H1 (cell line): ENCODE data around the gene LAMA3. TPM values are rescaled to one million over a fixed set of nuclear protein-coding genes. Genes with fewer than 3 reads are reported as not detected.

ENCODE experiments used
- CTCF ChIA-PET: fragments of 300-600 bp; sonication (Branson Sonifier 250); formaldehyde crosslinking; loops from one replicate; lab custom pipeline; 2021; ENCODE audit not compliant: partially characterized antibody; lab: Charles Lee
- POLR2A ChIA-PET: fragments of 300-600 bp; sonication (Branson Sonifier 250); formaldehyde crosslinking; loops from one replicate; lab custom pipeline; 2021; ENCODE audit warnings: inconsistent platforms; ENCODE audit not compliant: partially characterized antibody; lab: Charles Lee
- DNase-seq, 2 experiments: peaks; one replicate each; pipeline versions ENCODE4 v3.0.0 to v3.0.0-alpha.2; 2010 to 2022; ENCODE audit warnings: low spot score in 2 of 2, low read depth in 1 of 2, mixed read lengths in 1 of 2
- FAIRE-seq: peaks from 2 replicates; lab custom pipeline; 2011; peaks lifted over from hg19 to GRCh38; lab: Jason Lieb, UNC
- H2AFZ ChIP-seq: 2 replicates; pipeline ENCODE4 v1.8.1; 2012; ENCODE audit warnings: low read length, inconsistent platforms
- H2AK5ac ChIP-seq: 2 replicates; pipeline ENCODE4 v1.6.1; 2013; ENCODE audit warnings: low read depth, low read length
- H2BK120ac ChIP-seq: replicated peaks from 2 replicates; pipeline ENCODE3; 2013; ENCODE audit warnings: low read depth, low read length, inconsistent platforms
- H2BK12ac ChIP-seq: 2 replicates; pipeline ENCODE4 v1.6.1; 2013; ENCODE audit warnings: low read depth, low read length
- H2BK15ac ChIP-seq: 2 replicates; pipeline ENCODE4 v1.6.1; 2013; ENCODE audit warnings: low read length
- H2BK20ac ChIP-seq: 2 replicates; pipeline ENCODE4 v1.6.1; 2013; ENCODE audit warnings: low read length
- H2BK5ac ChIP-seq: 2 replicates; pipeline ENCODE4 v1.6.1; 2013; ENCODE audit warnings: low read depth, low read length
- H3K14ac ChIP-seq: 2 replicates; pipeline ENCODE4 v1.6.1; 2013; ENCODE audit warnings: inconsistent platforms; ENCODE audit not compliant: insufficient read length
- H3K18ac ChIP-seq: 2 replicates; pipeline ENCODE4 v1.6.1; 2013; ENCODE audit warnings: low read length; ENCODE audit errors: extremely low read depth
- H3K23ac ChIP-seq: 2 replicates; pipeline ENCODE4 v1.6.1; 2013; ENCODE audit warnings: inconsistent platforms; ENCODE audit not compliant: insufficient read length
- H3K23me2 ChIP-seq: 2 replicates; pipeline ENCODE4 v1.6.1; 2013; ENCODE audit warnings: low read depth, low read length
- H3K27ac ChIP-seq: 2 replicates; pipeline ENCODE4 v1.6.1; 2011; ENCODE audit warnings: low read depth, low read length, inconsistent platforms
- H3K27me3 ChIP-seq, 4 experiments: replicated peaks in 1 of 4; 1 replicate in 1 of 4; 2 replicates in 3 of 4; pipeline versions ENCODE4 v1.6.1 to v1.8.1; 2011 to 2013; ENCODE audit warnings: low read length in 3 of 4, mild to moderate bottlenecking in 3 of 4, inconsistent platforms in 2 of 4, mixed read lengths in 2 of 4, moderate library complexity in 1 of 4; ENCODE audit not compliant: control insufficient read depth in 3 of 4, insufficient read depth in 3 of 4; ENCODE audit errors: extremely low read depth in 1 of 4
- H3K36me3 ChIP-seq, 4 experiments: 2 replicates each; pipeline versions ENCODE4 v1.6.1 to v1.8.1; 2011 to 2013; ENCODE audit warnings: mild to moderate bottlenecking in 4 of 4, low read length in 3 of 4, moderate library complexity in 2 of 4, control low read depth in 1 of 4, inconsistent platforms in 1 of 4; ENCODE audit not compliant: insufficient read depth in 4 of 4, control insufficient read depth in 2 of 4
- H3K4ac ChIP-seq: replicated peaks from 2 replicates; pipeline ENCODE3; 2013; ENCODE audit warnings: low read length, low read depth, mixed read lengths, inconsistent platforms; ENCODE audit not compliant: insufficient read length
- H3K4me1 ChIP-seq, 4 experiments: replicated peaks in 1 of 4; 1 replicate in 1 of 4; 2 replicates in 3 of 4; pipeline versions ENCODE4 v1.6.1 to v1.8.1; 2011 to 2013; ENCODE audit warnings: low read length in 3 of 4, inconsistent platforms in 2 of 4, mixed read lengths in 1 of 4; ENCODE audit not compliant: insufficient read depth in 4 of 4, control insufficient read depth in 3 of 4
- H3K4me2 ChIP-seq, 2 experiments: 2 replicates each; pipeline versions ENCODE4 v1.6.1 to v1.8.1; 2011 to 2013; ENCODE audit warnings: low read depth in 2 of 2, low read length in 2 of 2, control low read depth in 1 of 2, inconsistent platforms in 1 of 2, mild to moderate bottlenecking in 1 of 2; ENCODE audit not compliant: insufficient read depth in 1 of 2
- H3K4me3 ChIP-seq, 4 experiments: fragments of 200-600, 300-600 bp in 1 of 4; sonication (generic), shearing (Covaris generic), sonication (Bioruptor Twin) in 1 of 4; 2 replicates each; pipeline versions ENCODE4 v1.5.1 to v1.8.1; 2011 to 2016; ENCODE audit warnings: low read length in 4 of 4, low read depth in 3 of 4, control low read depth in 2 of 4, inconsistent platforms in 2 of 4, mild to moderate bottlenecking in 2 of 4, mixed read lengths in 1 of 4, moderate library complexity in 1 of 4; ENCODE audit not compliant: insufficient read depth in 2 of 4; ENCODE audit errors: extremely low read depth in 1 of 4
- H3K56ac ChIP-seq: replicated peaks from 2 replicates; pipeline ENCODE3; 2013; ENCODE audit warnings: low read depth, mild to moderate bottlenecking, mixed read lengths, low read length, inconsistent platforms; ENCODE audit not compliant: insufficient read length
- H3K79me1 ChIP-seq: 2 replicates; pipeline ENCODE4 v1.6.1; 2013; ENCODE audit warnings: low read depth, low read length, control low read depth
- H3K79me2 ChIP-seq, 2 experiments: 2 replicates each; pipeline versions ENCODE4 v1.6.1 to v1.8.1; 2012 to 2013; ENCODE audit warnings: low read length in 2 of 2, mild to moderate bottlenecking in 2 of 2, inconsistent platforms in 1 of 2; ENCODE audit not compliant: insufficient read depth in 2 of 2, control insufficient read depth in 1 of 2
- H3K9ac ChIP-seq, 4 experiments: replicated peaks in 1 of 4; 1 replicate in 1 of 4; 2 replicates in 3 of 4; pipeline versions ENCODE4 v1.6.1 to v1.8.1; 2011 to 2013; ENCODE audit warnings: low read depth in 3 of 4, low read length in 3 of 4, control low read depth in 2 of 4, mild to moderate bottlenecking in 2 of 4, moderate library complexity in 2 of 4, inconsistent platforms in 1 of 4; ENCODE audit errors: extremely low read depth in 1 of 4
- H3K9me3 ChIP-seq, 2 experiments: 2 replicates each; pipeline versions ENCODE4 v1.6.1 to v1.8.1; 2012 to 2013; ENCODE audit warnings: mild to moderate bottlenecking in 2 of 2, moderate library complexity in 2 of 2, control low read depth in 1 of 2, inconsistent platforms in 1 of 2, low read depth in 1 of 2, low read length in 1 of 2, mixed read lengths in 1 of 2; ENCODE audit not compliant: insufficient read depth in 2 of 2
- H4K20me1 ChIP-seq, 2 experiments: replicated peaks in 1 of 2; 2 replicates each; pipeline versions ENCODE3 to v1.8.1; 2011 to 2013; ENCODE audit warnings: inconsistent platforms in 2 of 2, low read length in 2 of 2, mild to moderate bottlenecking in 1 of 2; ENCODE audit not compliant: insufficient read depth in 2 of 2, control insufficient read depth in 1 of 2
- H4K5ac ChIP-seq: 2 replicates; pipeline ENCODE4 v1.6.1; 2013; ENCODE audit warnings: low read length, low read depth, mixed read lengths, inconsistent platforms; ENCODE audit not compliant: insufficient read length
- H4K8ac ChIP-seq: 2 replicates; pipeline ENCODE4 v1.8.0; 2013; ENCODE audit warnings: mild to moderate bottlenecking, moderate library complexity, low read length, inconsistent platforms; ENCODE audit not compliant: insufficient read depth; ENCODE audit errors: extremely low read depth
- H4K91ac ChIP-seq: replicated peaks from 2 replicates; pipeline ENCODE3; 2013; ENCODE audit warnings: low read length, mixed read lengths, inconsistent platforms; ENCODE audit not compliant: insufficient read length
- CEBPB ChIP-seq: IDR thresholded peaks from 2 replicates; pipeline ENCODE4 v1.6.1; 2012; ENCODE audit warnings: low read depth, low read length
- CHD2 ChIP-seq: IDR thresholded peaks from 2 replicates; pipeline ENCODE4 v1.6.1; 2012; ENCODE audit warnings: low read length, improper control_type of control experiment
- CTBP2 ChIP-seq: IDR thresholded peaks from 2 replicates; pipeline ENCODE4 v1.7.0; 2011; ENCODE audit warnings: borderline replicate concordance, mild to moderate bottlenecking, moderate library complexity, mixed read lengths, low read length; ENCODE audit not compliant: insufficient read depth, insufficient read length
- GTF2F1 ChIP-seq: IDR thresholded peaks from 2 replicates; pipeline ENCODE4 v1.6.1; 2012; ENCODE audit warnings: low read depth, low read length, improper control_type of control experiment, borderline replicate concordance
- KDM4A ChIP-seq: IDR thresholded peaks from one replicate; pipeline ENCODE4 v1.7.1; 2012; ENCODE audit warnings: low read depth, mild to moderate bottlenecking, moderate library complexity, low read length, inconsistent platforms; ENCODE audit not compliant: severe bottlenecking
- NANOG ChIP-seq: IDR thresholded peaks from 2 replicates; pipeline ENCODE4 v1.6.1; 2011; ENCODE audit warnings: low read length, low read depth, mild to moderate bottlenecking, inconsistent platforms; ENCODE audit not compliant: insufficient read depth, poor library complexity, severe bottlenecking
- PHF8 ChIP-seq: fragments of 200-600 bp; sonication (generic); conservative IDR thresholded peaks from 2 replicates; pipeline ENCODE4 v1.7.1; 2012; ENCODE audit warnings: low read depth, mild to moderate bottlenecking, inconsistent platforms, low read length, moderate library complexity
- POLR2AphosphoS5 ChIP-seq: IDR thresholded peaks from 2 replicates; pipeline ENCODE4 v1.6.1; 2011; ENCODE audit warnings: low read depth, low read length
- POU5F1 ChIP-seq: IDR thresholded peaks from 2 replicates; pipeline ENCODE4 v1.6.1; 2011; ENCODE audit warnings: low read depth, mild to moderate bottlenecking, low read length, moderate library complexity
- SP1 ChIP-seq: IDR thresholded peaks from 2 replicates; pipeline ENCODE4 v1.6.1; 2011; ENCODE audit warnings: low read depth, low read length
- TAF1 ChIP-seq: IDR thresholded peaks from 2 replicates; pipeline ENCODE4 v1.6.1; 2011; ENCODE audit warnings: mild to moderate bottlenecking, low read depth, low read length
- TAF7 ChIP-seq: optimal IDR thresholded peaks from 2 replicates; pipeline ENCODE3; 2011; ENCODE audit warnings: low read depth, mild to moderate bottlenecking, inconsistent platforms, low read length, moderate library complexity, borderline replicate concordance
- TEAD4 ChIP-seq: IDR thresholded peaks from 2 replicates; pipeline ENCODE4 v1.6.1; 2012; ENCODE audit warnings: low read depth, low read length, inconsistent platforms, mixed read lengths
- ZNF274 ChIP-seq: IDR thresholded peaks from 2 replicates; pipeline ENCODE4 v1.7.0; 2012; ENCODE audit warnings: low read length, borderline replicate concordance; ENCODE audit errors: extremely low read depth
- WGBS, 2 experiments: shearing (Covaris generic) in 1 of 2; methylation state at CpG; one replicate each; pipeline versions ENCODE4 v1.1.6 to v1.1.7; 2013 to 2015; ENCODE audit warnings: low lambda C conversion rate in 2 of 2, mixed read lengths in 2 of 2, inconsistent platforms in 1 of 2, low coverage in 1 of 2, missing lambda C conversion rate in 1 of 2; ENCODE audit not compliant: insufficient replicate concordance in 2 of 2, insufficient coverage in 1 of 2, insufficient read length in 1 of 2; ENCODE audit errors: extremely low coverage in 1 of 2, missing lambda C conversion rate in 1 of 2; 5-methylcytosine and 5-hydroxymethylcytosine counted together
- polyA plus RNA-seq, 7 experiments: library from polyadenylated mRNA; depleted of rRNA in 3 of 7; stranded (reverse) in 5 of 7; unstranded in 2 of 7; fragments of >200 nt in 5 of 7; fragments of 200-250 nt in 2 of 7; gene quantifications; 1 replicate in 5 of 7; 2 replicates in 1 of 7; 4 replicates in 1 of 7; pipeline versions ENCODE4 v1.2.1 to v1.2.3, GENCODE V29; 2011 to 2013; ENCODE audit warnings: missing spikeins in 2 of 7, mixed read lengths in 2 of 7
- total RNA-seq: library from RNA; stranded (reverse); fragmentation: NEBNext Ultra II Directional; extraction: Animal tissue kit (Norgen Biotek cat#: 25700); gene quantifications from 2 replicates; pipeline ENCODE4 v1.2.1, GENCODE V29; 2021
- TF ChIP-seq, protein P1 (sequence below): IDR thresholded peaks from 2 replicates; pipeline ENCODE4 v1.6.1; 2012; ENCODE audit warnings: inconsistent platforms

The LAMA3 gene
- total and polyA plus RNA-seq, 2 of the 8 experiments (the other 6 are each of a cell fraction or from before 2014, with no cell fraction given): 0.76 to 5.0 TPM

- DNase-seq (no peak), FAIRE-seq (no peak)
- Histone ChIP-seq H3K79me1 (no peaks in the 10 kb centered on the region), H2BK15ac (no peak overlapping the region), H2BK12ac (no peak overlapping the region), H3K79me2 (no peaks in the 10 kb centered on the region), H3K4me2 (no peak overlapping the region), H3K9ac (no peak overlapping the region), H3K56ac (no peak overlapping the region), H2BK5ac (no peak overlapping the region), H4K20me1 (no peaks in the 10 kb centered on the region), H3K36me3 (no peaks in the 10 kb centered on the region), H3K27ac (no peak overlapping the region), H2BK120ac (no peak overlapping the region), H3K18ac (no peak overlapping the region), H3K27me3 (no peaks in the 10 kb centered on the region), H2AFZ (no peak overlapping the region), H3K23ac (no peak overlapping the region), H3K4me3 (no peak overlapping the region), H3K4me1 (peaks cover 0 to 3% (median 0%) of the 10 kb centered on the region in 4 experiments; a peak in 3 of 7 replicates), H3K9me3 (no peaks in the 10 kb centered on the region), H4K5ac (no peak overlapping the region), H3K4ac (no peak overlapping the region), H3K23me2 (no peaks in the 10 kb centered on the region), H4K8ac (no peak overlapping the region), H3K14ac (no peak overlapping the region), H2BK20ac (no peak overlapping the region), H4K91ac (no peak overlapping the region), H2AK5ac (no peak overlapping the region)
- CTCF ChIA-PET: no interaction called here
- 97% methylated on average over 2 of the region's 2 CpGs; no CpG with 5 or more reads in 1 of the 2 experiments for WGBS, 2 experiments
- POLR2A ChIA-PET: no interaction called here
- no peak for TF ChIP-seq TAF7
- TF ChIP-seq NANOG: no peak
- no peak for TF ChIP-seq GTF2F1
- TF ChIP-seq ZNF274: no peak
- TF ChIP-seq CEBPB: no peak
- no peak for TF ChIP-seq TEAD4
- TF ChIP-seq, protein P1, sequence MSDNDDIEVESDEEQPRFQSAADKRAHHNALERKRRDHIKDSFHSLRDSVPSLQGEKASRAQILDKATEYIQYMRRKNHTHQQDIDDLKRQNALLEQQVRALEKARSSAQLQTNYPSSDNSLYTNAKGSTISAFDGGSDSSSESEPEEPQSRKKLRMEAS: no peak
- no peak for TF ChIP-seq POLR2AphosphoS5
- no peak for TF ChIP-seq KDM4A
- no peak for TF ChIP-seq PHF8
- TF ChIP-seq TAF1: no peak
- TF ChIP-seq SP1: no peak
- no peak for TF ChIP-seq POU5F1
- no peak for TF ChIP-seq CHD2
- no peak for TF ChIP-seq CTBP2
These were observed 308.8 kb downstream of the LAMA3 start for GRCh38 chr18:23998018-23998417.
